ENCODE measurements around the gene MLLT3. TPM values are rescaled to one million over a fixed set of nuclear protein-coding genes. Genes with fewer than 3 reads are reported as not detected.

Gene MLLT3
- total RNA-seq, 2 donors from 2014 or later, result 5.6 to 5.7 TPM

DNA sequence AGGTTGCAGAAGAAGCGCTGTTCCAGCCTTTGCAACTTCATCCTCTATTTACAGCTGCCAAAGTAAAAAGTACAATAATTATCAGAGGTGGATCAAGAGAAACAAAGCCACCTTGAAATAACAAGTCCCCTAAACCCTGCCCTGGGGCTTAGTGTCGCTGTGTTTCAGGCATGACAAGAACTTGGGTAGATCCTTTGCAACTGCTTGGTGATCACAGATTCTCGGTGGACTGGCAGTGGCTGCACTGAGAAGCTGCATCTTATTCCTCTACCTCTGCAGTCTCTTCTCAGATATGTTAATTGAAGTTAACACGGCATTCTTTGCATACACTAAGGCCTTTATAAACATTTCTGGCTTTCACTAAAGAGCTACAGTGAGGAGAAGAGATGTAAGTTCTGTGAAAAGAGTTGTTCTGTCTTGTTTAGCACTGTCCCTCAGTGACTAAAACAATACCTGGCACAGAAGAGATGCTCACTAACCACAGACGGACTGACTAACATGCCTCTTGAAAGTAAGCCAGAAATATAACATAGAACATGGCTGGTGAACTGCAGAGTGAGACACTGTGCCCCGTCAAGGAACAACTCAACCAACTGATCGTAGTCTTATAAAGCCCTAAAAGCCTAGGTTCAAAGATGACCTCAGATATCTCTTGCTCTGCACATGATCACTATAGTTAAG is 144.2 kb downstream of the MLLT3 start:
- intact Hi-C loops (cut with DNase I), result no loop called here
- WGBS, 2 donors, result 89 to 92% methylated on average over 7 of the region's 7 CpGs

DNA sequence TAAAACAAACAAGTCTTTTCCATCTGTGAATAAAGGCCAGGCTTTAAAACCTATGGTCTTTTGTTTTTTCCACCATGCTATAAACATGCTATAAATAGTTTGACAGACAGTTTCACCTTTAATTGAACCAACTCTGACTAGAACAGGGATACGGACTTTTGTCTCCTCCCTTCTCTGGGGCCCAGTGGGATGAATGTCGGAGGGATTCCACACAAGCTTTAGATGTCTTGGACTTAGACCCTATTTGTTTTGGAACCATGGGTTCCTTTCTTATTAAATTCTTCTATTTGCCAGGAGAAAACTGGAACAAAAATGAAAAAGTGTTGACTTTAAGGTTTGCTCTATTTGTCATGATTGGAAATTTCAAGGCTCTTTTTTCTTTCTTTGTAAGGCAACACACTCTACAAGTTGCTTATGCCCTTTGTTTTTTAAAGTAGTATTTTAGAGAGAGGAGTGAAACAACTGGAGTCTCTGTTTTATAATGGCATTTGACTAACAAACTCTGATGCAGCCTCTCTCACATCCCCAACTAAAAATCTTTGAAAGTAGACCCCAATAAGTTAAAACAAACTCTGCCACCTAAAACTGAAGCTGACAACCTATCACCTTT is 145.3 kb downstream of the MLLT3 start:
- 37 to 49% methylated on average over 2 of the region's 2 CpGs for WGBS, 2 donors
- ATAC-seq (no peak), DNase-seq (no peak)
- Histone ChIP-seq H3K27me3 (no peaks in the 10 kb centered on the region), H3K36me3 (replicated peaks in 1 of 2; ENCODE audit: insufficient read depth in 1 of 2, low read depth in 2 of 2) (no peaks in the 10 kb centered on the region), H3K4me1 (no peaks in the 10 kb centered on the region), H3K4me3 (no peak overlapping the region), H3K9me3 (no peaks in the 10 kb centered on the region), H3K27ac (no peak overlapping the region)
- intact Hi-C loops (cut with DNase I), result no loop called here
- TF ChIP-seq, protein P1, sequence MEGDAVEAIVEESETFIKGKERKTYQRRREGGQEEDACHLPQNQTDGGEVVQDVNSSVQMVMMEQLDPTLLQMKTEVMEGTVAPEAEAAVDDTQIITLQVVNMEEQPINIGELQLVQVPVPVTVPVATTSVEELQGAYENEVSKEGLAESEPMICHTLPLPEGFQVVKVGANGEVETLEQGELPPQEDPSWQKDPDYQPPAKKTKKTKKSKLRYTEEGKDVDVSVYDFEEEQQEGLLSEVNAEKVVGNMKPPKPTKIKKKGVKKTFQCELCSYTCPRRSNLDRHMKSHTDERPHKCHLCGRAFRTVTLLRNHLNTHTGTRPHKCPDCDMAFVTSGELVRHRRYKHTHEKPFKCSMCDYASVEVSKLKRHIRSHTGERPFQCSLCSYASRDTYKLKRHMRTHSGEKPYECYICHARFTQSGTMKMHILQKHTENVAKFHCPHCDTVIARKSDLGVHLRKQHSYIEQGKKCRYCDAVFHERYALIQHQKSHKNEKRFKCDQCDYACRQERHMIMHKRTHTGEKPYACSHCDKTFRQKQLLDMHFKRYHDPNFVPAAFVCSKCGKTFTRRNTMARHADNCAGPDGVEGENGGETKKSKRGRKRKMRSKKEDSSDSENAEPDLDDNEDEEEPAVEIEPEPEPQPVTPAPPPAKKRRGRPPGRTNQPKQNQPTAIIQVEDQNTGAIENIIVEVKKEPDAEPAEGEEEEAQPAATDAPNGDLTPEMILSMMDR (IDR thresholded peaks at IDR 0.05), result no peak
- TF ChIP-seq POLR2A (IDR thresholded peaks at IDR 0.05), result no peak

More for the DNA sequence above, 144.2 kb downstream of the MLLT3 start:
- Histone ChIP-seq H3K4me1 (no peaks in the 10 kb centered on the region), H3K4me3 (no peak overlapping the region), H3K36me3 (replicated peaks in 1 of 2; ENCODE audit: insufficient read depth in 1 of 2, low read depth in 2 of 2) (no peaks in the 10 kb centered on the region), H3K9me3 (no peaks in the 10 kb centered on the region), H3K27me3 (no peaks in the 10 kb centered on the region), H3K27ac (no peak overlapping the region)
- ATAC-seq (no peak), DNase-seq (no peak)
- TF ChIP-seq, protein P1 (IDR thresholded peaks at IDR 0.05), result no peak
- no peak for TF ChIP-seq POLR2A (IDR thresholded peaks at IDR 0.05)

DNA sequence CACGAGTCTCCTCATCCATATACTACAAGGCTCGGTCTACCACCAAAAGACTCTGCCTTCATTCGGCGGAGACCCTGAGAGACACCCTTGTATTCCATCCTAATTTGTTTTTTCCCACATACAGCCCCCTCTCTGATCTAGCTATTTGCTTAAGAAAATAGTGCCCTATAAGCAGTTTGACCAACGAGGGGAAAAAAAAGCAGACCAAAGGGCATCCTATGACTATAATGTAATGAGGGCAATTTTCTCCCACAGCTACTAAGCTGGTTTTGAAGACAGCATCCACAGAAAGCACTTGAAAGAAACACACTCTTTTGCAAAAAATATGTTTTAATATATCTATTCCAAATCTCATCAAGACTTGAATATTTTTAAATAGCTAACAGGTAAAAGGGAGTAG is 147.8 kb downstream of the MLLT3 start:
- ATAC-seq (no peak), DNase-seq (no peak)
- H3K9me3 ChIP-seq, result no peaks in the 10 kb centered on the region
- intact Hi-C loops (cut with DNase I), result no loop called here
- no peak overlapping the region for H3K4me3 ChIP-seq
- H3K4me1 ChIP-seq, result no peaks in the 10 kb centered on the region
- no peaks in the 10 kb centered on the region for H3K36me3 ChIP-seq (replicated peaks in 1 of 2; ENCODE audit: insufficient read depth in 1 of 2, low read depth in 2 of 2)
- 90 to 93% methylated on average over 5 of the region's 5 CpGs for WGBS, 2 donors
- H3K27ac ChIP-seq, result no peak overlapping the region
- no peaks in the 10 kb centered on the region for H3K27me3 ChIP-seq
- TF ChIP-seq POLR2A (IDR thresholded peaks at IDR 0.05), result no peak
- TF ChIP-seq, protein P1 (IDR thresholded peaks at IDR 0.05), result no peak

DNA sequence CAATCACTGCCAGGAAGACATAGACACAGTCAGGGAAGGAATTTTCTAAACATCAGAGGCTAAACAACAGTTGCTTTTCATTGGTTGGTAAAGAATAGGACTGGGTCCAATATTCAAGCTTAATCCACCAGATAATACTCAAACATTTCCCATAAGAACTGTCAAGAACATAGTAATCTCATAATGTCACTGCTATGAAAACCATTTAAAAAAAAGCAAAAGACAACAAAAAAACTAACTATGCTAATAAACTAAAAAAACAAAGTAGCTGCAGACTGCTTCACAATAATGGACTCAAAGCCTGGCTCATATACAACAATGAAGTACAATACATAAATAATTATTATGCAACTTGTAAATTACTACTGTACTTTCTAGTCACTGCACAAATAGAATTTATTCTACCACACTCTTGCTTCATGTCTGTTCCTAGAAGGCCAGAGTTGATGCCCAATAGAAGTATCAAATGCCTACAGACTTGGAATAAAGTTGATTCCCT is 148.7 kb downstream of the MLLT3 start:
- no peak for TF ChIP-seq POLR2A (IDR thresholded peaks at IDR 0.05)
- TF ChIP-seq, protein P1 (IDR thresholded peaks at IDR 0.05), result no peak
- intact Hi-C loops (cut with DNase I), result no loop called here
- no peaks in the 10 kb centered on the region for H3K27me3 ChIP-seq
- H3K4me1 ChIP-seq, result no peaks in the 10 kb centered on the region
- DNase-seq (no peak), ATAC-seq (no peak)
- H3K36me3 ChIP-seq (replicated peaks in 1 of 2; ENCODE audit: insufficient read depth in 1 of 2, low read depth in 2 of 2), result no peaks in the 10 kb centered on the region
- no peaks in the 10 kb centered on the region for H3K9me3 ChIP-seq
- H3K27ac ChIP-seq, result no peak overlapping the region
- no peak overlapping the region for H3K4me3 ChIP-seq

Data from body of pancreas (tissue), 4 donors.